HG03571 (cell line): ENCODE results near the gene HPRT1.

Source experiments
- ATAC-seq: cut with Tn5 transposase; IDR thresholded peaks from one replicate; pipeline ENCODE4 v1.9.1; 2021; ENCODE audit not compliant: unreplicated experiment

HPRT1 gene

GRCh38 chrX:134472041-134472440 lies 12.1 kb downstream of the HPRT1 start:
- no peak for ATAC-seq

GRCh38 chrX:134476284-134476683 lies 16.3 kb downstream of the HPRT1 start:
- ATAC-seq: no peak

- no peak for ATAC-seq
These were observed 18.4 kb downstream of the HPRT1 start for GRCh38 chrX:134478374-134478773.

- ATAC-seq: no peak
These were observed 20.1 kb downstream of the HPRT1 start for GRCh38 chrX:134480061-134480460.

- no peak for ATAC-seq
These were observed 21.4 kb downstream of the HPRT1 start for GRCh38 chrX:134481339-134481738.

- no peak for ATAC-seq
These were observed 22.4 kb downstream of the HPRT1 start for GRCh38 chrX:134482371-134482770.

GRCh38 chrX:134484039-134484438 lies 24.1 kb downstream of the HPRT1 start:
- no peak for ATAC-seq

GRCh38 chrX:134501941-134502340 lies 42.0 kb downstream of the HPRT1 start:
- no peak for ATAC-seq

- ATAC-seq: no peak
These were observed 42.7 kb downstream of the HPRT1 start for GRCh38 chrX:134502686-134503085.

- ATAC-seq: no peak
These were observed 52.6 kb downstream of the HPRT1 start for GRCh38 chrX:134512566-134512965.

GRCh38 chrX:134513091-134513490 lies 53.1 kb downstream of the HPRT1 start:
- no peak for ATAC-seq

GRCh38 chrX:134520860-134521390 lies 61.0 kb downstream of the HPRT1 start:
- no peak for ATAC-seq

GRCh38 chrX:134524181-134524580 lies 64.2 kb downstream of the HPRT1 start:
- no peak for ATAC-seq

- ATAC-seq: no peak
These were observed 65.3 kb downstream of the HPRT1 start for GRCh38 chrX:134525086-134525792.

- no peak for ATAC-seq
These were observed 66.4 kb downstream of the HPRT1 start for GRCh38 chrX:134526399-134526798.

- ATAC-seq: no peak
These were observed 69.0 kb downstream of the HPRT1 start for GRCh38 chrX:134528960-134529359.

- ATAC-seq: no peak
These were observed 69.5 kb downstream of the HPRT1 start for GRCh38 chrX:134529481-134529880.

- ATAC-seq: no peak
These were observed 70.9 kb downstream of the HPRT1 start for GRCh38 chrX:134530845-134531244.

- ATAC-seq: no peak
These were observed 73.4 kb downstream of the HPRT1 start for GRCh38 chrX:134533352-134533751.

GRCh38 chrX:134533952-134534351 lies 74.0 kb downstream of the HPRT1 start:
- ATAC-seq: no peak

GRCh38 chrX:134537179-134537955 lies 77.4 kb downstream of the HPRT1 start:
- no peak for ATAC-seq

- ATAC-seq: no peak
These were observed 78.4 kb downstream of the HPRT1 start for GRCh38 chrX:134538316-134538715.
